Endodermal cell (in vitro differentiated cells): ENCODE measurements around the gene UGT1A4. TPM values are rescaled to one million over a fixed set of nuclear protein-coding genes. Genes with fewer than 3 reads are reported as not detected.

Experiments
- DNase-seq: peaks from one replicate; pipeline ENCODE4 v3.0.0-alpha.2; 2017
- H3K27ac ChIP-seq: 2 replicates; pipeline ENCODE4 v1.5.1; 2013; ENCODE audit warnings: mild to moderate bottlenecking, low read depth, low read length, moderate library complexity
- H3K27me3 ChIP-seq: 2 replicates; pipeline ENCODE4 v1.6.1; 2013; ENCODE audit warnings: mild to moderate bottlenecking, low read length, moderate library complexity; ENCODE audit not compliant: insufficient read depth, control insufficient read depth, poor library complexity, severe bottlenecking
- H3K36me3 ChIP-seq: 2 replicates; pipeline ENCODE4 v1.7.0; 2013; ENCODE audit warnings: mild to moderate bottlenecking, low read length, moderate library complexity; ENCODE audit not compliant: control insufficient read depth, insufficient read depth
- H3K4me1 ChIP-seq: one replicate; pipeline ENCODE4 v1.7.0; 2013; ENCODE audit warnings: low read length; ENCODE audit not compliant: control insufficient read depth, insufficient read depth
- H3K4me3 ChIP-seq: 2 replicates; pipeline ENCODE4 v1.5.1; 2013; ENCODE audit warnings: mild to moderate bottlenecking, low read length, moderate library complexity
- H3K9ac ChIP-seq: 2 replicates; pipeline ENCODE4 v1.6.1; 2013; ENCODE audit warnings: mild to moderate bottlenecking, low read length, moderate library complexity; ENCODE audit not compliant: poor library complexity, severe bottlenecking; ENCODE audit errors: extremely low read depth
- H3K9me3 ChIP-seq: 2 replicates; pipeline ENCODE4 v1.6.1; 2013; ENCODE audit warnings: mild to moderate bottlenecking, low read length, moderate library complexity; ENCODE audit not compliant: control insufficient read depth
- H3K27ac Mint-ChIP-seq: 2 replicates; pipeline ENCODE4 v1.8.0; 2020; ENCODE audit warnings: mixed read lengths
- H3K27me3 Mint-ChIP-seq: 2 replicates; pipeline ENCODE4 v1.8.0; 2021; ENCODE audit warnings: mild to moderate bottlenecking, mixed read lengths; ENCODE audit not compliant: insufficient read depth
- H3K36me3 Mint-ChIP-seq: 2 replicates; pipeline ENCODE4 v1.8.0; 2020; ENCODE audit warnings: low read depth, mixed read lengths
- H3K4me1 Mint-ChIP-seq: 2 replicates; pipeline ENCODE4 v1.8.0; 2020; ENCODE audit warnings: mixed read lengths
- H3K4me3 Mint-ChIP-seq: 2 replicates; pipeline ENCODE4 v1.8.0; 2020; ENCODE audit warnings: mild to moderate bottlenecking, moderate library complexity, mixed read lengths
- H3K9me3 Mint-ChIP-seq: 2 replicates; pipeline ENCODE4 v1.8.0; 2020; ENCODE audit warnings: mild to moderate bottlenecking, mixed read lengths
- WGBS, 2 experiments: methylation state at CpG; one replicate each; pipeline versions ENCODE4 v1.1.5 to v1.1.7; 2013; ENCODE audit warnings: missing lambda C conversion rate in 2 of 2, mixed read lengths in 1 of 2; ENCODE audit not compliant: insufficient coverage in 1 of 2, insufficient read length in 1 of 2; 5-methylcytosine and 5-hydroxymethylcytosine counted together
- total RNA-seq, 2 donors: library from RNA; stranded (reverse); fragmentation: NEBNext Ultra II Directional in 1 of 2; extraction: Animal tissue kit (Norgen Biotek cat#: 25700) in 1 of 2; gene quantifications; 2 replicates in 1 of 2; 3 replicates in 1 of 2; pipeline ENCODE4 v1.2.1, GENCODE V29; 2021
- TF ChIP-seq, protein P1 (sequence below): fragments of 200-600 bp; sonication (generic); conservative IDR thresholded peaks from 2 replicates; pipeline ENCODE4 v1.5.0; 2021; ENCODE audit warnings: antibody characterized with exemption, mild to moderate bottlenecking

UGT1A4 gene
- total RNA-seq, 2 donors from 2014 or later, result not detected

- Mint-ChIP-seq H3K9me3 (peaks cover 2% of the 10 kb centered on the region), H3K27ac (no peak overlapping the region), H3K4me3 (no peak overlapping the region), H3K27me3 (no peaks in the 10 kb centered on the region), H3K36me3 (no peaks in the 10 kb centered on the region), H3K4me1 (peaks cover 7% of the 10 kb centered on the region)
- Histone ChIP-seq H3K9me3 (no peaks in the 10 kb centered on the region), H3K27ac (no peak overlapping the region), H3K27me3 (no peaks in the 10 kb centered on the region), H3K4me3 (no peak overlapping the region), H3K4me1 (no peaks in the 10 kb centered on the region), H3K36me3 (no peaks in the 10 kb centered on the region), H3K9ac (no peak overlapping the region)
- TF ChIP-seq, protein P1, sequence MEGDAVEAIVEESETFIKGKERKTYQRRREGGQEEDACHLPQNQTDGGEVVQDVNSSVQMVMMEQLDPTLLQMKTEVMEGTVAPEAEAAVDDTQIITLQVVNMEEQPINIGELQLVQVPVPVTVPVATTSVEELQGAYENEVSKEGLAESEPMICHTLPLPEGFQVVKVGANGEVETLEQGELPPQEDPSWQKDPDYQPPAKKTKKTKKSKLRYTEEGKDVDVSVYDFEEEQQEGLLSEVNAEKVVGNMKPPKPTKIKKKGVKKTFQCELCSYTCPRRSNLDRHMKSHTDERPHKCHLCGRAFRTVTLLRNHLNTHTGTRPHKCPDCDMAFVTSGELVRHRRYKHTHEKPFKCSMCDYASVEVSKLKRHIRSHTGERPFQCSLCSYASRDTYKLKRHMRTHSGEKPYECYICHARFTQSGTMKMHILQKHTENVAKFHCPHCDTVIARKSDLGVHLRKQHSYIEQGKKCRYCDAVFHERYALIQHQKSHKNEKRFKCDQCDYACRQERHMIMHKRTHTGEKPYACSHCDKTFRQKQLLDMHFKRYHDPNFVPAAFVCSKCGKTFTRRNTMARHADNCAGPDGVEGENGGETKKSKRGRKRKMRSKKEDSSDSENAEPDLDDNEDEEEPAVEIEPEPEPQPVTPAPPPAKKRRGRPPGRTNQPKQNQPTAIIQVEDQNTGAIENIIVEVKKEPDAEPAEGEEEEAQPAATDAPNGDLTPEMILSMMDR, result no peak
- WGBS, 2 experiments, result 90% methylated on average over 4 to 6 of the region's 6 CpGs
- peak; percentile 34 for DNase-seq
These were observed 102.2 kb downstream of the UGT1A4 start for GRCh38 chr2:233820774-233821105.

GRCh38 chr2:233821196-233821595 is 102.7 kb downstream of the UGT1A4 start:
- TF ChIP-seq, protein P1, result no peak
- H3K27me3 ChIP-seq, result no peaks in the 10 kb centered on the region
- Mint-ChIP-seq H3K27ac (no peak overlapping the region), H3K9me3 (peaks cover 2% of the 10 kb centered on the region), H3K36me3 (no peaks in the 10 kb centered on the region), H3K27me3 (no peaks in the 10 kb centered on the region), H3K4me3 (no peak overlapping the region), H3K4me1 (peaks cover 7% of the 10 kb centered on the region)
- H3K27ac ChIP-seq, result no peak overlapping the region
- H3K4me1 ChIP-seq, result no peaks in the 10 kb centered on the region
- H3K9me3 ChIP-seq, result no peaks in the 10 kb centered on the region
- no peaks in the 10 kb centered on the region for H3K36me3 ChIP-seq
- H3K9ac ChIP-seq, result no peak overlapping the region
- WGBS, 2 experiments, result 67 to 93% methylated on average over 1 to 3 of the region's 3 CpGs
- peak; percentile 29 for DNase-seq
- H3K4me3 ChIP-seq, result no peak overlapping the region

DNA sequence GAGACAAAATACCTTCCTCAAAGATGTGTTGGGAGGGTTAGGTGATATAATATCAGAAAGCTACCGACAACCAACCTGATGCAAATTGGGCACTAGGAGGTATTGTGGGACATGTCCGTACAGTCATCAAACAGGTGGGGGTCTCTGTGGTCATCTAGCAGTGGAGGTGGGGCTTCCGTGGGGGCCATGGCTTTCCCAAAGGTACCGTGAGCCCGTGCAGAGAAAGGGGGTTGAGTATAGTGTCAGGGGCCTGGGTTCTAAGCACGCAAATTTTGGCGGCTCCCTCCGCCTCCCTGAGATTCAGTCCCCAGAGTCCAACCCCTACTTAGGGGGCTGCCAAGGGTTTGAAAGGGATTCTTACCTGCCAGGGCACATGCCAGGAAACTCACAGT is 103.2 kb downstream of the UGT1A4 start:
- Histone ChIP-seq H3K27me3 (no peaks in the 10 kb centered on the region), H3K27ac (no peak overlapping the region), H3K9me3 (no peaks in the 10 kb centered on the region), H3K4me1 (no peaks in the 10 kb centered on the region), H3K9ac (no peak overlapping the region), H3K36me3 (no peaks in the 10 kb centered on the region), H3K4me3 (no peak overlapping the region)
- TF ChIP-seq, protein P1, result no peak
- Mint-ChIP-seq H3K4me1 (peaks cover 7% of the 10 kb centered on the region), H3K27ac (no peak overlapping the region), H3K27me3 (no peaks in the 10 kb centered on the region), H3K4me3 (no peak overlapping the region), H3K9me3 (peaks cover 2% of the 10 kb centered on the region), H3K36me3 (no peaks in the 10 kb centered on the region)
- 95 to 97% methylated on average over 5 to 8 of the region's 8 CpGs for WGBS, 2 experiments
- no peak for DNase-seq
